K562 (cell line): ENCODE results near the gene WFIKKN1. TPM values are rescaled to one million over a fixed set of nuclear protein-coding genes. Genes with fewer than 3 reads are reported as not detected.

Experiments used
- BCOR ChIP-seq: fragments of 450-650 bp; IDR thresholded peaks from 2 replicates; pipeline ENCODE4 v1.6.1; 2016
- CBFA2T3 ChIP-seq: fragments of 450-650 bp; IDR thresholded peaks from 2 replicates; pipeline ENCODE4 v1.6.1; 2017
- CC2D1A ChIP-seq: fragments of 450-650 bp; IDR thresholded peaks from 2 replicates; pipeline ENCODE4 v1.6.1; 2017; ENCODE audit warnings: mild to moderate bottlenecking
- CXXC5 ChIP-seq: fragments of 250-450 bp; sonication (Bioruptor Pico); IDR thresholded peaks from 2 replicates; pipeline ENCODE4 v1.8.0; 2022; ENCODE audit warnings: inconsistent platforms, mild to moderate bottlenecking, moderate library complexity
- ELF4 ChIP-seq: fragments of 450-650 bp; formaldehyde crosslinking; IDR thresholded peaks from 2 replicates; pipeline ENCODE4 v1.4.0; 2022; ENCODE audit warnings: missing genetic modification characterization
- FOXM1 ChIP-seq, 2 experiments: fragments of 450-650 bp in 1 of 2; sonication (generic) in 1 of 2; formaldehyde crosslinking in 1 of 2; IDR thresholded peaks; 2 replicates each; pipeline versions ENCODE4 v1.6.1 to v1.9.0; 2017 to 2022; ENCODE audit warnings: low read depth in 2 of 2, mild to moderate bottlenecking in 2 of 2, missing genetic modification reagents in 1 of 2, moderate library complexity in 1 of 2
- FUS ChIP-seq: fragments of 200-400 bp; formaldehyde crosslinking; optimal IDR thresholded peaks from 2 replicates; pipeline ENCODE3; 2017; ENCODE audit warnings: low read depth, low read length
- HDAC1 ChIP-seq, 2 experiments: fragments of 450-650 bp; IDR thresholded peaks; 2 replicates each; pipeline ENCODE4 v1.6.1; 2016 to 2017; ENCODE audit warnings: inconsistent platforms in 1 of 2, mild to moderate bottlenecking in 1 of 2, moderate library complexity in 1 of 2
- HNRNPK ChIP-seq: fragments of 200-400 bp; formaldehyde crosslinking; IDR thresholded peaks from one replicate; pipeline ENCODE4 v1.6.1; 2018; ENCODE audit warnings: mild to moderate bottlenecking, low read depth, low read length; ENCODE audit not compliant: poor library complexity, severe bottlenecking
- NFIX ChIP-seq: fragments of 250-450 bp; sonication (Bioruptor Pico); IDR thresholded peaks from 2 replicates; pipeline ENCODE4 v1.4.0; 2020; ENCODE audit warnings: low read depth, mild to moderate bottlenecking, moderate library complexity
- POLR2A ChIP-seq: fragments of 450-650 bp; conservative IDR thresholded peaks from 2 replicates; pipeline ENCODE4 v1.6.1; 2016
- POLR2AphosphoS5 ChIP-seq: IDR thresholded peaks from 2 replicates; pipeline ENCODE4 v1.6.1; 2011; ENCODE audit warnings: mild to moderate bottlenecking, low read depth, low read length, moderate library complexity; ENCODE audit not compliant: control insufficient read depth, insufficient read depth
- POLR3A ChIP-seq: IDR thresholded peaks from 2 replicates; pipeline ENCODE4 v1.6.1; 2011; ENCODE audit warnings: borderline replicate concordance, mild to moderate bottlenecking, moderate library complexity; ENCODE audit not compliant: insufficient read length, insufficient read depth; ENCODE audit errors: extremely low read depth
- RBM39 ChIP-seq: fragments of 200-400 bp; formaldehyde crosslinking; optimal IDR thresholded peaks from 2 replicates; pipeline ENCODE3; 2018; ENCODE audit warnings: low read depth, low read length
- TARDBP ChIP-seq: fragments of 450-650 bp; IDR thresholded peaks from 2 replicates; pipeline ENCODE4 v1.6.1; 2016
- ZNF274 ChIP-seq: IDR thresholded peaks from 2 replicates; pipeline ENCODE4 v1.6.1; 2011; ENCODE audit warnings: low read depth, mild to moderate bottlenecking, low read length, moderate library complexity, borderline replicate concordance
- ZNF324 ChIP-seq: fragments of 250-450 bp; sonication (Bioruptor Pico); IDR thresholded peaks from 2 replicates; pipeline ENCODE4 v1.4.0; 2020; ENCODE audit warnings: mild to moderate bottlenecking
- ZNF436 ChIP-seq: fragments of 250-450, 450-650 bp; sonication (Bioruptor Pico); formaldehyde crosslinking; IDR thresholded peaks from 2 replicates; pipeline ENCODE4 v1.7.0; 2020; ENCODE audit warnings: mild to moderate bottlenecking
- ZSCAN29 ChIP-seq: fragments of 450-650 bp; IDR thresholded peaks from 2 replicates; pipeline ENCODE4 v1.6.1; 2017
- polyA plus RNA-seq, 8 experiments: library from polyadenylated mRNA; depleted of rRNA in 4 of 8; stranded (reverse) in 5 of 8; unstranded in 3 of 8; fragments of >200 nt; fragmentation: Nextera tagmentation in 2 of 8; fragmentation: Illumina TruSeq in 1 of 8; extraction: Ambion mirVana in 2 of 8; extraction: Trizol in 1 of 8; gene quantifications; 2 replicates each; pipeline versions ENCODE4 v1.2.1 to v1.2.3, GENCODE V29; 2011 to 2014; ENCODE audit warnings: inconsistent platforms in 1 of 8, missing spikeins in 1 of 8
- total RNA-seq, 7 experiments: library from RNA; depleted of rRNA in 6 of 7; stranded (reverse); fragments of >200 nt in 6 of 7; fragmentation: Illumina TruSeq in 2 of 7; extraction: Trizol in 2 of 7; gene quantifications; 2 replicates each; pipeline versions ENCODE4 v1.2.1 to v1.2.3, GENCODE V29; 2011 to 2021; ENCODE audit warnings: low replicate concordance in 1 of 7
- TF ChIP-seq, protein P1 (sequence below): fragments of 450-650 bp; IDR thresholded peaks from 2 replicates; pipeline ENCODE4 v1.6.1; 2016; ENCODE audit warnings: antibody characterized with exemption
- TF ChIP-seq, protein P2 (sequence below): fragments of 450-650 bp; IDR thresholded peaks from 2 replicates; pipeline ENCODE4 v1.6.1; 2016
- TF ChIP-seq, protein P3 (sequence below): fragments of 450-650 bp; IDR thresholded peaks from 2 replicates; pipeline ENCODE4 v1.7.1; 2018; ENCODE audit warnings: mild to moderate bottlenecking, low read depth; ENCODE audit not compliant: partially characterized antibody
- TF ChIP-seq, protein P4 (sequence below): sonication (generic); formaldehyde crosslinking; IDR thresholded peaks from 2 replicates; pipeline ENCODE4 v1.8.1; 2023; ENCODE audit warnings: mild to moderate bottlenecking, missing genetic modification reagents, moderate library complexity

WFIKKN1 gene
- total and polyA plus RNA-seq, 9 of the 15 experiments (the other 6 are each of a cell fraction or from before 2014, with no cell fraction given), result 0.14 to 1.1 (median 0.50) TPM; not detected in 4

DNA sequence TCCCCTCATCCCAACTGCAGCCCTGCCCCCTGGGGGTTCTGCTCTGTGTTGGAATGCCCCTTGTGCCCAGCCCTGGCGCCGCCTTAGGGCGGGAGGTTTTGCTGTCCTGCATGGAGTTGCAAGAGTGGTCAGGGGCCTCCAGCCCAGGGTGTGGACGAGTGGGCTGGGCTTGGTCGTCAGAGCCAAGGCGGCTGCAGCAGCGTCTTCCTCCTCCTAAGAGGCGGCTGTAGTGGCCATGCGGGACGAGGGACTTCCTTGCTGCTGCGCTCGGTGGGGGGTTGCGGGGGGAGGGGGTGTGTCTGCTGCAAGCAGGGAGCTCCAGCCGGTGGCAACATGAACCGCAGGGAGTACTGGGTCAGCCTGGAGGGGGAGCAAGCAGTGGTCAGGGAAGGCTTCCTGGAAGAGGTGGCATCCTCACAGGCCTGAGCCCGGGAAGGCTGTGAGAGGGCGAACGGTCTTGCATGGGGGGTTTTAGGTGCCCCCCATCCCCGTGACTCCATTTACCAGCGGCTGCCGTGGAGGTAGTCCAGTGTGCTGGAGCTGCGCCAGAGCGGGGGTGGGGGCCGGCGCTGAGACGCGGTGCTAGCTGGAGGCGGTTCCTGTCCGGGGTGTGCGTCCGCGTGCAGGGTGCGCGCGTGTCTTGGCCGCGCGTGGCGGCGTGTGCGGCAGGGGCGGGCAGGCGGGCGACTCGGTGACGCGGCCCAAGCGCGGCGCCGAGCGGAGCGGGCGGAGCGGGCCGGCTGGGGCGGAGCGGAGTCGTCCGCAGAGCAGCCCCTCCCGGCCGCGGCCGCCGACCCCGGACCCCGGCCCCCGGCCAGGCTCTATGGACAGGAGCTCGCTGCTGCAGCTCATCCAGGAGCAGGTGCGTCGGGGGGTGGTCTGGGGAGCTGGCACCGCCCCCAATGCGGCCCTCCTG is 44.4 kb downstream of the WFIKKN1 start, which contains the start of gene RHBDL1 (continued):
- TF ChIP-seq, protein P1, sequence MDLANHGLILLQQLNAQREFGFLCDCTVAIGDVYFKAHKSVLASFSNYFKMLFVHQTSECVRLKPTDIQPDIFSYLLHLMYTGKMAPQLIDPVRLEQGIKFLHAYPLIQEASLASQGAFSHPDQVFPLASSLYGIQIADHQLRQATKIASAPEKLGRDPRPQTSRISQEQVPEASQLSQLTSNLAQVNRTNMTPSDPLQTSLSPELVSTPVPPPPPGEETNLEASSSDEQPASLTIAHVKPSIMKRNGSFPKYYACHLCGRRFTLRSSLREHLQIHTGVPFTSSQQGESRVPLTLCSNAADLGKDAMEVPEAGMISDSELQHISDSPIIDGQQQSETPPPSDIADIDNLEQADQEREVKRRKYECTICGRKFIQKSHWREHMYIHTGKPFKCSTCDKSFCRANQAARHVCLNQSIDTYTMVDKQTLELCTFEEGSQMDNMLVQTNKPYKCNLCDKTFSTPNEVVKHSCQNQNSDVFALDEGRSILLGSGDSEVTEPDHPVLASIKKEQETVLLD, result peak; percentile 53; the same call in 1 of the 2 replicates
- TF ChIP-seq ZSCAN29 (no peak), FOXM1 (IDR thresholded peaks at IDR 0.05; ENCODE audit: low read depth) (no peak), FOXM1 (CRISPR knock-in tag; IDR thresholded peaks at IDR 0.05; ENCODE audit: low read depth) (0 out of 2 replicates have a peak, but pooled peaks have one; percentile 43), NFIX (CRISPR knock-in tag) (no peak), ZNF436 (CRISPR knock-in tag) (peak; percentile 99), ZNF274 (no peak), TARDBP (peak; percentile 66; the same call in 1 of the 2 replicates), RBM39 (peak; percentile 20), CBFA2T3 (no peak), HNRNPK (no peak), ELF4 (0 out of 2 replicates have a peak, but pooled peaks have one; percentile 43), HDAC1 (IDR thresholded peaks at IDR 0.05) (peak; percentile 82 to 85; a peak in 3 of 4 replicates), POLR2A (peak; percentile 77), CXXC5 (CRISPR knock-in tag) (peak; percentile 71; the same call in 1 of the 2 replicates), ZNF324 (CRISPR knock-in tag) (no peak), POLR3A (no peak), FUS (peak; percentile 33), CC2D1A (no peak), POLR2AphosphoS5 (0 out of 2 replicates have a peak, but pooled peaks have one; percentile 26), BCOR (peak; percentile 98)
- TF ChIP-seq, protein P2, sequence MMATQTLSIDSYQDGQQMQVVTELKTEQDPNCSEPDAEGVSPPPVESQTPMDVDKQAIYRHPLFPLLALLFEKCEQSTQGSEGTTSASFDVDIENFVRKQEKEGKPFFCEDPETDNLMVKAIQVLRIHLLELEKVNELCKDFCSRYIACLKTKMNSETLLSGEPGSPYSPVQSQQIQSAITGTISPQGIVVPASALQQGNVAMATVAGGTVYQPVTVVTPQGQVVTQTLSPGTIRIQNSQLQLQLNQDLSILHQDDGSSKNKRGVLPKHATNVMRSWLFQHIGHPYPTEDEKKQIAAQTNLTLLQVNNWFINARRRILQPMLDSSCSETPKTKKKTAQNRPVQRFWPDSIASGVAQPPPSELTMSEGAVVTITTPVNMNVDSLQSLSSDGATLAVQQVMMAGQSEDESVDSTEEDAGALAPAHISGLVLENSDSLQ, result no peak
- TF ChIP-seq, protein P3, sequence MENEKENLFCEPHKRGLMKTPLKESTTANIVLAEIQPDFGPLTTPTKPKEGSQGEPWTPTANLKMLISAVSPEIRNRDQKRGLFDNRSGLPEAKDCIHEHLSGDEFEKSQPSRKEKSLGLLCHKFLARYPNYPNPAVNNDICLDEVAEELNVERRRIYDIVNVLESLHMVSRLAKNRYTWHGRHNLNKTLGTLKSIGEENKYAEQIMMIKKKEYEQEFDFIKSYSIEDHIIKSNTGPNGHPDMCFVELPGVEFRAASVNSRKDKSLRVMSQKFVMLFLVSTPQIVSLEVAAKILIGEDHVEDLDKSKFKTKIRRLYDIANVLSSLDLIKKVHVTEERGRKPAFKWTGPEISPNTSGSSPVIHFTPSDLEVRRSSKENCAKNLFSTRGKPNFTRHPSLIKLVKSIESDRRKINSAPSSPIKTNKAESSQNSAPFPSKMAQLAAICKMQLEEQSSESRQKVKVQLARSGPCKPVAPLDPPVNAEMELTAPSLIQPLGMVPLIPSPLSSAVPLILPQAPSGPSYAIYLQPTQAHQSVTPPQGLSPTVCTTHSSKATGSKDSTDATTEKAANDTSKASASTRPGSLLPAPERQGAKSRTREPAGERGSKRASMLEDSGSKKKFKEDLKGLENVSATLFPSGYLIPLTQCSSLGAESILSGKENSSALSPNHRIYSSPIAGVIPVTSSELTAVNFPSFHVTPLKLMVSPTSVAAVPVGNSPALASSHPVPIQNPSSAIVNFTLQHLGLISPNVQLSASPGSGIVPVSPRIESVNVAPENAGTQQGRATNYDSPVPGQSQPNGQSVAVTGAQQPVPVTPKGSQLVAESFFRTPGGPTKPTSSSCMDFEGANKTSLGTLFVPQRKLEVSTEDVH, result peak; percentile 49
- TF ChIP-seq, protein P4, sequence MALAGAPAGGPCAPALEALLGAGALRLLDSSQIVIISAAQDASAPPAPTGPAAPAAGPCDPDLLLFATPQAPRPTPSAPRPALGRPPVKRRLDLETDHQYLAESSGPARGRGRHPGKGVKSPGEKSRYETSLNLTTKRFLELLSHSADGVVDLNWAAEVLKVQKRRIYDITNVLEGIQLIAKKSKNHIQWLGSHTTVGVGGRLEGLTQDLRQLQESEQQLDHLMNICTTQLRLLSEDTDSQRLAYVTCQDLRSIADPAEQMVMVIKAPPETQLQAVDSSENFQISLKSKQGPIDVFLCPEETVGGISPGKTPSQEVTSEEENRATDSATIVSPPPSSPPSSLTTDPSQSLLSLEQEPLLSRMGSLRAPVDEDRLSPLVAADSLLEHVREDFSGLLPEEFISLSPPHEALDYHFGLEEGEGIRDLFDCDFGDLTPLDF (CRISPR knock-in tag), result no peak
